SJCRH30 (cell line): ENCODE measurements around the gene CELF5. TPM values are rescaled to one million over a fixed set of nuclear protein-coding genes. Genes with fewer than 3 reads are reported as not detected.
"Not testable (repeated sequence)": the region's sequence is repeated elsewhere in the genome, so short reads cannot be mapped to it uniquely, and the experiment has no call there.

ENCODE experiments used
- DNase-seq, 2 experiments: peaks; one replicate each; pipeline ENCODE4 v3.0.0-alpha.2; 2015 to 2020
- H3K27ac ChIP-seq: fragments of 250-450 bp; sonication (Bioruptor Pico); 2 replicates; pipeline ENCODE4 v1.5.1; 2020; ENCODE audit warnings: mild to moderate bottlenecking, moderate library complexity
- H3K27me3 ChIP-seq: fragments of 250-450 bp; sonication (Bioruptor Pico); 2 replicates; pipeline ENCODE4 v1.5.1; 2020; ENCODE audit warnings: mild to moderate bottlenecking, moderate library complexity
- H3K36me3 ChIP-seq: fragments of 250-450 bp; sonication (Bioruptor Pico); 2 replicates; pipeline ENCODE4 v1.5.1; 2020; ENCODE audit warnings: mild to moderate bottlenecking, moderate library complexity
- H3K4me1 ChIP-seq: fragments of 250-450 bp; sonication (Bioruptor Pico); 2 replicates; pipeline ENCODE4 v1.5.1; 2020; ENCODE audit warnings: mild to moderate bottlenecking, moderate library complexity
- H3K4me3 ChIP-seq: fragments of 250-450 bp; sonication (Bioruptor Pico); 2 replicates; pipeline ENCODE4 v1.5.1; 2020; ENCODE audit warnings: mild to moderate bottlenecking, moderate library complexity
- H3K9me3 ChIP-seq: fragments of 250-450 bp; sonication (Bioruptor Pico); replicated peaks from 2 replicates; pipeline ENCODE4 v1.5.1; 2020; ENCODE audit warnings: mild to moderate bottlenecking, moderate library complexity
- total RNA-seq: library from RNA; depleted of rRNA; stranded (reverse); fragments of >200 nt; shearing (Covaris generic); gene quantifications from 2 replicates; pipeline ENCODE4 v1.2.3, GENCODE V29; 2014

CELF5 gene
- total RNA-seq, 1 experiment from 2014 or later, result not detected

DNA sequence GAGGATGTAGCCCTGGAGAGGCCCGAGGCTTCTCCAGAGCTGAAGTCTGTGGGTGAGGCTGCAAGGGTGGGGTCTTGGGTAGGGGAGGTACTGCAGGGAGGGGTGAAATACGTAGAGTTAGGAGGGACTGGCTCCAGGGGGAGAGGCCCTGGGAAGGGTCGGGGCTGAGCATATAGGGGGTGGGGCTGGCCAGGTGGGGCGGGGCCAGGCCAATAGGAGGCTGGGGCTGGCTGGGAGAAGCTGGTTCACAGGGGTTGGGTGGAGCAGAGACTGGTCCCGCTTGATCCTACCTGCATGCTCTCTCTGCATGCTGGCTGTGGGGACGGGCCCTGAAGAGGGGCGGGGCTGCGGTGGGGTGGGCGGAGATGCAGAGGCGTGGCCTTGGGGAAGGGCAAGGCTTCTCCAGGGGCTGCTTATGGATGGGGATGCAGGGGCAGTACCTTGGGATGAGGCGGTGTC is 51.9 kb downstream of the CELF5 start:
- Histone ChIP-seq H3K36me3 (no peaks in the 10 kb centered on the region), H3K4me3 (no peak overlapping the region), H3K4me1 (no peaks in the 10 kb centered on the region), H3K27ac (no peak overlapping the region), H3K27me3 (no peaks in the 10 kb centered on the region), H3K9me3 (no peaks in the 10 kb centered on the region)
- DNase-seq, result peak in 1 of 2 experiments; percentile 29

DNA sequence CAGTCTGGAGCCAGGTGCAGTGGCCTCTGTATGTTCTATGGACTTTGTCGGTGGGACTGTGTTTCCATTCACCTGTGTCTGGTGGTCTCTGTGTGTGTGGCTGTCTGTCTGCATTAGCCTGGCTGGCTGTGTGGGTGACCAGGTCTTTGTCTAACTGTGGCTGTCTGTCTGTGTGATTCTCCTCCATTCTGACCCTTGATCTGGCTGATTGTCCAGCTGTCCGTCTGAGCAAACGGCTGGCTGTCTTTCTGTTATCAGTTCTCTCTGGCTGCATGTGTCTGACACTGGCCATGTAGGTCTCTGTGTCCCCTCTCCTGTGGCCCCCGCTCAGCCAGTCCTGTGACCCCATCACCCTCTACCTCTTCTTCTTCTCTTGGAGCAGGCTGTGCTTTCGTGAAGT is 53.2 kb downstream of the CELF5 start:
- H3K4me1 ChIP-seq, result no peaks in the 10 kb centered on the region
- H3K27ac ChIP-seq, result no peak overlapping the region
- H3K36me3 ChIP-seq, result no peaks in the 10 kb centered on the region
- no peaks in the 10 kb centered on the region for H3K9me3 ChIP-seq
- DNase-seq, result no peak
- H3K27me3 ChIP-seq, result no peaks in the 10 kb centered on the region; the same call in 1 of the 2 replicates
- no peak overlapping the region for H3K4me3 ChIP-seq

DNA sequence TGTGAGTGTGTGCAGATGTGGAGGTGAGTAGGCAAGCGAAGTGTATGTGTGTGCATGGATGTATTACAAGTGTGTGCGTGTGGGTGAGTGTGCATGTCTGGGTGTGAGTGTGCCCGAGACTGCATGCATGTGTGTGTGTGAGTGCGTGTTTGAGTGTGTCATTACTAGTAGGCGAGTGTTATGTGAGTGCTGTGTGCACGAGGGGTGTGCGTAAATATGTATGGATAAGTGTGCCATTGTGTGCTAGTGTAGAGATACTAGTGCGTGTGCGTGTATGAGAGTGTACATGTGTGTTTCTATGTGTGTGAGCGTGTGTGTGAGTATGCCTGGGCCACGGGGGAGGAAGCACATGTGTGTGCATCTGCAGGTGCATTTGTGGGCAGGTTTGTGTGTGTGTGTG is 53.8 kb downstream of the CELF5 start:
- no peak for DNase-seq
- Histone ChIP-seq H3K4me3 (no peak overlapping the region), H3K9me3 (no peaks in the 10 kb centered on the region), H3K27ac (no peak overlapping the region), H3K4me1 (no peaks in the 10 kb centered on the region), H3K36me3 (no peaks in the 10 kb centered on the region), H3K27me3 (no peaks in the 10 kb centered on the region; the same call in 1 of the 2 replicates)

DNA sequence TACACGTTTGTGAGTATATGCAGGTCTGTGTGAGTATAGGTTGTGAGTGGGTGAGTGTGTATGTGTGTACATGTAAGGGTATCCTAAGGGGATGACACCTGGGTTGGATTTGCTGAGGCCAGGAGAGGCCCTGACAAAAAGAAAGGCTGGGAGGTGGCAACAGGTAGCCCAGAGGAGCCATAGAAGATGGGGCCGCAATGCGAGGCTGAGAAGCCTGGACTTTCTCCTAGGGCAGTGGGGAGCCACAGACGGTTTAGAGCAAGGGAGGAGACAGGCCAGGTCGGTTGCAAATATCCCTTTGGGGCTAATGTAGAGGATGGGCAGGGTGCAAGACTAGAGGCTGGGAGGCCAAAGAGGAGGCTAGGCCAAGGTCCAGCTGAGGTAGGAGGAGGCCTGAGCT is 54.3 kb downstream of the CELF5 start:
- Histone ChIP-seq H3K36me3 (no peaks in the 10 kb centered on the region), H3K4me3 (no peak overlapping the region), H3K4me1 (no peaks in the 10 kb centered on the region), H3K27ac (no peak overlapping the region), H3K9me3 (no peaks in the 10 kb centered on the region), H3K27me3 (no peaks in the 10 kb centered on the region; the same call in 1 of the 2 replicates)
- no peak for DNase-seq

DNA sequence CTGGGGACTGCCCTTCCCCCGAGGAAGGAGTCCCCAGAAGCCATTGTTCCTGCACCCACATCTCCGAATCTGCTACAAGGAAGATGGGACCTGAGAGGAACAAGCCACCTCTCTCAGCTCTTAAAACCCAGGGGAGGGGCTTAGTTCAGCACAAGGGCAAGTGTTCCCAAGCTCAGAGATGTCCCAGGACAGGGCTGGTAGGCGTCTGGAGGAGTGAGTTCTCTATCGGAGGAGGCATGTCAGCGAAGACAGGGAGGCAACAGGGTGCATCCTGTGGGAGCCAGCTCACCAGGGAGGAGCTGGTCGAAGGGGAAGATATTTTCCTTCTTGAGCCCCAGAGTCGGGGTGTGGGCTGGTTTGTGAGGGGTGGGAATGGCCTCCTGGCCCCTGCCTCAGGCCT is 54.8 kb downstream of the CELF5 start:
- Histone ChIP-seq H3K4me1 (no peaks in the 10 kb centered on the region), H3K36me3 (no peaks in the 10 kb centered on the region), H3K27ac (no peak overlapping the region), H3K27me3 (no peaks in the 10 kb centered on the region; the same call in 1 of the 2 replicates), H3K4me3 (no peak overlapping the region), H3K9me3 (no peaks in the 10 kb centered on the region)
- DNase-seq, result no peak

DNA sequence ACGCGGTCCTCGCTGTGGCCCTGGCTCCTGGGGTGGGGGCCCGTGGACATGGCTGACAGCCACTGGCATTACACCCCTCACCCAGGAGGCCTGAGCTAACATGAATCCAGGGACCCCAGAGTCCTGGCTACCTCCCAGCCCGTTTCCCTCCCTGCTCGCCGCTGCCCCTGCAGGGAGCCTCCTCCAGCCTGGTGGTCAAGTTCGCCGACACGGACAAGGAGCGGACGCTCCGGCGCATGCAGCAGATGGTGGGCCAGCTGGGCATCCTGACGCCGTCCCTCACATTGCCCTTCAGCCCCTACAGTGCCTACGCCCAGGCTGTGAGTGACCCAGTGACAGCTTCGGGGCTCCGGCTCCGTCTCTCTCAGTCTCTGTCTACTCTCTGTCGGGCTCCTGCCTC is 56.6 kb downstream of the CELF5 start:
- Histone ChIP-seq H3K9me3 (no peaks in the 10 kb centered on the region), H3K27me3 (no peaks in the 10 kb centered on the region; the same call in 1 of the 2 replicates), H3K4me1 (no peaks in the 10 kb centered on the region), H3K4me3 (no peak overlapping the region), H3K36me3 (no peaks in the 10 kb centered on the region), H3K27ac (no peak overlapping the region)
- DNase-seq, result no peak

DNA sequence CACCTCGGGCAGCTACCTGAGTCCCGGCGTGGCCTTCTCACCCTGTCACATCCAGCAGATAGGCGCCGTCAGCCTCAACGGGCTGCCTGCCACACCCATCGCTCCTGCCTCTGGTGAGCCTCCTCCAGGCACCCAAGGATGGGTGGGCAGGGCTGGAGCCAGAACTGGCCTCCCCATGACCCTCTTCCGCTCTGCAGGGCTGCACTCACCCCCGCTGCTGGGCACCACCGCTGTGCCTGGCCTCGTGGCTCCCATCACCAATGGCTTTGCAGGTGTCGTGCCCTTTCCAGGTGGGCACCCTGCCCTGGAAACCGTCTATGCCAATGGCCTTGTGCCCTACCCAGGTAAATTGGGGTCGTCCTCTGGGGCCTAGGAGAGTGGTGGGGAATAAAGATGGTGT is 57.7 kb downstream of the CELF5 start:
- no peak for DNase-seq
- Histone ChIP-seq H3K27ac (no peak overlapping the region), H3K27me3 (no peaks in the 10 kb centered on the region; the same call in 1 of the 2 replicates), H3K4me3 (no peak overlapping the region), H3K36me3 (no peaks in the 10 kb centered on the region), H3K4me1 (no peaks in the 10 kb centered on the region), H3K9me3 (no peaks in the 10 kb centered on the region)

DNA sequence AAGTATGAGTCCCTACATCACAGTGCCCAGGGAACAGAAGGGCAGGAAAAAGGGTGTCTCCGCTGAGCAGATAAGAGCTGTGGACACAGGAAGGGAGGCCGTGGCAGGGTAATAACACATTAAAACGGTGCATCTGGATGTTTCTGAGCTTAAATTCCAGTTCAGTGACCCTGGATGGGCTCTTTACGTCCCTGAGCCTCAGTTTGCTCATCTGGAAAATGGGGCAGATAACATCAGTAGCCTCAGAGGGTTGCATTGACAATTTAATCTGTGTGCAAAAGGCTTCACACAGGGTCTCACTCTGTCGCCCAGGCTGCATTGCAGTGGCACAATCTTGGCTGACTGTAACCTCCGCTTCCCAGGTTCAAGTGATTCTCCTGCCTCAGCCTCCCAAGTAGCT is 58.1 kb downstream of the CELF5 start:
- no peak overlapping the region for H3K27ac ChIP-seq
- no peaks in the 10 kb centered on the region for H3K4me1 ChIP-seq
- no peaks in the 10 kb centered on the region; the same call in 1 of the 2 replicates for H3K27me3 ChIP-seq
- no peaks in the 10 kb centered on the region for H3K36me3 ChIP-seq
- no peaks in the 10 kb centered on the region for H3K9me3 ChIP-seq
- no peak overlapping the region for H3K4me3 ChIP-seq
- DNase-seq, result no peak

DNA sequence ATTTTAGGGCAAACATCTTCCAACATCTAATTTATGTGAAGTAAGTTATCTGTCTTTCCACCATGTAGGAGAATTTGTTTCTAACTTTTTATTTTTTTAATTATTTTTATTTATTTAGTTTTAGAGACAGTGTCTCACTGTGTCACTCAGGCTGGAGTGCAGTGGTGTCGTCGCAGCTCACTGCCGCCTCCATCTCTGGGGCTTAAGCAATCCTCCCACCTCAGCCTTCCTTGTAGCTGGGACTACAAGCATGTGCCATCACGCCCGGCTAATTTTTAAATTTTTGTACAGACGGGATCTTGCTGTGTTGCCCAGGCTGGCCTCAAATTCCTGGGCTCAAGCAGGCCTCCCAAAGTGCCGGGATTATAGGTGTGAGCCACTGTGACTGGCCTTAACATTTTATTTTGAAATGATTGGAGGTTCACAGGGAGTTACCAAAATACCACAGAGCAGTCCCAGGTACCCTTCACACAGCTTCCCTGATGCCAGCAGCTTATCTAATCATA is 58.8 kb downstream of the CELF5 start:
- H3K27me3 ChIP-seq, result no peaks in the 10 kb centered on the region; the same call in 1 of the 2 replicates
- H3K36me3 ChIP-seq, result no peaks in the 10 kb centered on the region
- H3K9me3 ChIP-seq, result no peaks in the 10 kb centered on the region
- H3K4me3 ChIP-seq, result no peak overlapping the region
- no peaks in the 10 kb centered on the region for H3K4me1 ChIP-seq
- H3K27ac ChIP-seq, result no peak overlapping the region
- no peak for DNase-seq

DNA sequence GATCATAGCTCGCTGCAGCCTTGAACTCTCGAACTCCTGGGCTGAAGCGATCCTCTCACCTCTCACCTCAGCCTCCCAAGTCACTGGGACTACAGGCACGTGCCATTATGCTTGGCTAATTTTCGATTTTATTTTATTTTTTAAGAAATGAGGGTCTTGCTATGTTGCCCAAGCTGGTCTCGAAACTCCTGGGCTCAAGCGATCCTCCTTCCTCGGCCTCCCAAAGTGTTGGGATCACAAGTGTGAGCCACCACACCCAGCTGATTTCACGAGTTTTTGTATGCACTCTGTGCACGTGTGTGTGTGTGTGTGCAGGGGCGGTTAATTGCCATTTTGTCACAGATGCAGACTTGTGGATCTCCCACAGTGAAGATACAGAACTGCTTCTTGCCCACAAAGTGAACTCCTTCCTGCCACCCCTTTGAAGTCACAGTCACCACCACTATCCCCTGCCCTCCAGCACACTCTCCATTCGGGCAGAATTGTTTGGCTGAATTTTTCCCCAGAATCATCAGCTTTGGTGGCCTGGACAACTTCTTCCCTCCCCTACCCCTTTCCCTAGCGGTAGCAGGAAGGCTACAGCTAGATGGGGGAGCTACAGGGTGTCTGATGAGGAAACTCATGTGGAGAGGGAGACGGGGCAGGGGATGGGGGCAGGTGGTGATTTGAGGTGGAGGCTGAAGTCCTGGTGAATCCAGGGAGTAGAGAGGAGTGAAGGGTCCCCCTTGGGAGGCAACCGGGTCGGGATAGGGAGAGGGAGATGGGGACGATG is 59.6 kb downstream of the CELF5 start:
- Histone ChIP-seq H3K4me3 (no peak overlapping the region), H3K36me3 (no peaks in the 10 kb centered on the region), H3K27ac (no peak overlapping the region), H3K4me1 (no peaks in the 10 kb centered on the region), H3K27me3 (no peaks in the 10 kb centered on the region; the same call in 1 of the 2 replicates), H3K9me3 (no peaks in the 10 kb centered on the region)
- no peak for DNase-seq

DNA sequence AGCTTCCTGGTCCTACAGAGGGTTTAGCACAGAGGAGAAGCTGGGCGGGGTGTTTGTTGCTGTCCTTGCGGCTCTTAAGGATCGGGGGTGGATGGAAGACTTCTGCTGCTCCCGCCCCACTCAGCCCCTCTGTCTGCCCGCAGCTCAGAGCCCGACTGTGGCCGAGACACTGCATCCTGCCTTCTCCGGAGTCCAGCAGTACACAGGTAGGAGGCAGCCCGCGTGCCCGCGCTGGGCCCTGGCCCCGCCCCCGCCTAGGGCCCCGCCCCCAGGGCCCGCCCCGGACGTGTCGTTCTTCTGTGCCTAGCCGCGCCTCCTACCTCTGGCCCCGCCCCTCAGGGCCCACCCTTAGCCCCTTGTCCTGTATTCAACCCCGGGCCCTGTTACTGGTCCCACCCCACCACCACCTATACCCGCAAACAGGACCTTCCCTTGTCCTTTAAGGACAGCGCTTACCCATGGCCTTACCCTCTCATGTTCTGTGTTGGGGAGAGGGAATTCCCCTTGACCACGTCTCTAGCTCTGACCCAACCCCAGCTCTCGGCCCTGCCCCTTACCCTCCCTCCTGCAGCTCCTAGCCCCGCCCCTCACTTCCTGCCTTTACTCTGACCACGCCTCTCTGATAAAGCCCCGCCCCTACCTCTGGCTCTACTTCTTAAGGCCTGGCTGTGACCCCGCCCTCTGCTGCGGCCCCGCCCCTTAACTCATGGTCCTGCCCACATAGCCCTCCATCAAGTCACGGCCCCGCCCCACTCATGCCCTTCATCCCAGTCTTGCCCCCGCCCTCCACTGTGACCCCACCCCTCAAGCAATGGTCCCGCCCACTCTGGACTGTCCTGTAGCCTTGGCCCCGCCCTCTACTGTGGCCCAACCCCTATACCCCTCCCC is 60.5 kb downstream of the CELF5 start:
- peak; percentile 39 to 47 for DNase-seq
- Histone ChIP-seq H3K27ac (no peak overlapping the region), H3K4me3 (no peak overlapping the region), H3K27me3 (peaks cover 3% of the 10 kb centered on the region; the same call in 1 of the 2 replicates), H3K4me1 (no peaks in the 10 kb centered on the region), H3K36me3 (no peaks in the 10 kb centered on the region), H3K9me3 (no peaks in the 10 kb centered on the region)

DNA sequence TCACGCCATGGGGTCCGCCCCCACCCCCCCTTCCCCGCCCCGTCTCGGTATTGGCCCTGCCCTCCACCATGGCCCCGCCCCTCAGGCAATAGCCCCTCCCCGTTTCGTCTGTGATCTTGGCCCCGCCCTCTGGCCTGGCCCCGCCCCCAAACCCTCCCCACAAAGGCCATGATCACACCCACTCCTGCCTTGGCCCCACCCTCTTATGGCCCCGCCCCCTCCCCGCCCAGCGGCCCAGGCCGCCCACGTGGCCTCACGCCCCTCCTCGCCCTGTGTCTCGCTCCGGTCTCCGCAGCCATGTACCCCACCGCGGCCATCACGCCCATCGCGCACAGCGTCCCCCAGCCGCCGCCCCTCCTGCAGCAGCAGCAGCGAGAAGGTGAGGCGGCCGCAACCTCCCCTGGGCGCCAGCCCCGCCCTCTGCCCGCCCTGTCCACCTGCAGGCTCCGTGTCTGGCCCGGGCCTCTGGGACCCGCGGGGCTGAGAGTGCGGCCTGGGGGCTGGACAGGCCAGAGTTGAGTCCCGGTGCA is 61.3 kb downstream of the CELF5 start:
- DNase-seq, result peak in 1 of 2 experiments; percentile 13
- Histone ChIP-seq H3K36me3 (no peaks in the 10 kb centered on the region), H3K4me3 (no peak overlapping the region), H3K27ac (no peak overlapping the region), H3K9me3 (no peaks in the 10 kb centered on the region), H3K4me1 (no peaks in the 10 kb centered on the region), H3K27me3 (peaks cover 7% of the 10 kb centered on the region)

DNA sequence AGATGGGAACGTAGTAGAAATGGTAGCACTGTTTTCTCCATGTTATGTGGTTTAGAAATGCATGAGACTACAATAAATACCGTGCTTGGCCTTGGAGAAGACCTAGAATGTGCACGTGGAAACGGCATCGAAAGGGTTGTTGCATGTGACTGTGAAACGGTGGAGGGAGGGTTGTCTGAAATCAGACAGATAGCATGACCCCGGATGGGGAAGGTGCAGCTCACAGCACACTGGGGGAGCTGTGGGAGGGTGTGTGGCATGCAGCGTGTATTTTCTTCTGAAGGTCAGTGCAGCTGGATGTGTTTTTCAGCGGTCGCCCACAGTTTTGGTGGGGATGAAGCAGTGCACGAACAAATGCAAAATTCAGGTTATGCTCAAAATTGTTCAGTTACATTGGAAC is 63.4 kb downstream of the CELF5 start:
- Histone ChIP-seq H3K4me3 (no peak overlapping the region), H3K4me1 (no peaks in the 10 kb centered on the region), H3K27me3 (peaks cover 17% of the 10 kb centered on the region), H3K36me3 (no peaks in the 10 kb centered on the region), H3K27ac (no peak overlapping the region), H3K9me3 (no peaks in the 10 kb centered on the region)
- DNase-seq, result no peak

DNA sequence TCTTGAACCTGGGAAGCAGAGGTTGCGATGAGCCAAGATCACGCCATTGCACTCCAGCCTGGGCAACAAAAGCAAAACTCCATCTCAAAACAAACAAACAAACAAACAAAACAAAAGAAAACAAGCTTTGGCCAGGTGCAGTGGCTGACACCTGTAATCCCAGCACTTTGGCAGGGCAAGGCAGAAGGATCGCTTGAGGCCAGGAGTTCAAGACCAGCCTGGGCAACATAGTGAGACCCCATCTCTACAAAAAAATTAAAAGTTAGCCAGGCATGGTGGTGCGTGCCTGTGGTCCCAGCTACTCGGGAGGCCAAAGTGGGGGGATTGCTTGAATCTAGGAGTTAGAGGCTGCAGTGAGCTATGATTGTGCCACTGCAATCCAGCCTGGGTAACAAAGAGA is 64.0 kb downstream of the CELF5 start:
- H3K27ac ChIP-seq, H3K4me1 ChIP-seq, H3K9me3 ChIP-seq, H3K36me3 ChIP-seq, H3K4me3 ChIP-seq, DNase-seq: not testable (repeated sequence)
- peaks cover 20% of the 10 kb centered on the region for H3K27me3 ChIP-seq
